ENCODE results near the gene CELF4. TPM values are rescaled to one million over a fixed set of nuclear protein-coding genes. Genes with fewer than 3 reads are reported as not detected.

CELF4 gene
- total and polyA plus RNA-seq, 2 donors (not counting 1 experiment from before 2014, with no cell fraction given), result 0.17 TPM; not detected in 1

DNA sequence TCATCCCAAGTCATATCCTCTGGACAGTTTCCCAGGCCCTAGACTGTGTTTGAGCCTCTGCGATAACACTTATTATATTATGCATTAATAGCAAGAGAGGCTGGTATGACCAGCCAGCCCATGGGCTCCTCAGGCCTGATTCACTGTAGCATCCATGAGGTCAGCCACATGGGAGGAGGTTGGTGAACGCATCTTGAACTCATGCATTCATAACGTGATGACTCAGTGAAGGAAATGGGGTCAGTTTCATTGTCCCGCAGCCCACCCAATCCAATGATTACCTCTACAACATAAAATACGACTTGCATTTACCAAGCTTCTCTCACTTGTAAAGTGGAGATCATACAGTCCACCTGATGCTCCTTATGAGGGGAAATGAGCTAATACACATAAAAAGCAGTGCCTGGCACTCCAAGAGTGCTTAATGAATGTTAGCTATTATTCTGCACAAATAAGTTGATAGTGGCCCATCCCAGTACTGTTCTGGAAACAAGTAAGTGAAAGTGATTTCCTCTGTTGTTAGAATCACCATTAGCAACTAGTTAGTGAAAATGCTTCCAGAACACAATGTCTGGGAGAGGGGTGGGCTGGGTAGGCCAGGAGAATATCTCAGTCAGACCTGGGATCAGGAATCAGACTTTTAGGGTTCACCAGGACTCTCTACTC, 46.1 kb upstream of the CELF4 start:
- Histone ChIP-seq H2AFZ (ENCODE audit: low read length) (no peak overlapping the region), H4K20me1 (ENCODE audit: control insufficient read depth, extremely low read depth, insufficient read depth, low read length) (no peaks in the 10 kb centered on the region), H3K4me2 (ENCODE audit: extremely low read depth, insufficient read depth, low read length) (no peak overlapping the region), H3K4me1 (ENCODE audit: control insufficient read depth, extremely low read depth, insufficient read depth, low read length) (no peaks in the 10 kb centered on the region), H3K9me3 (ENCODE audit: control insufficient read depth, insufficient read depth, low read depth, low read length) (no peaks in the 10 kb centered on the region), H3K27ac (ENCODE audit: insufficient read depth, low read length) (no peak overlapping the region), H3K4me3 (replicated peaks in 1 of 4; ENCODE audit: control extremely low read depth in 1 of 4, insufficient read depth in 1 of 4, low read depth in 3 of 4, low read length in 4 of 4) (no peak overlapping the region), H3K9ac (ENCODE audit: insufficient read depth, low read length) (no peak overlapping the region), H3K79me2 (ENCODE audit: control insufficient read depth, insufficient read depth, low read length) (no peaks in the 10 kb centered on the region), H3K36me3 (ENCODE audit: control insufficient read depth, insufficient read depth, low read length) (no peaks in the 10 kb centered on the region), H3K27me3 (ENCODE audit: control insufficient read depth, insufficient read depth, low read length) (no peaks in the 10 kb centered on the region)
- TF ChIP-seq, protein P1, sequence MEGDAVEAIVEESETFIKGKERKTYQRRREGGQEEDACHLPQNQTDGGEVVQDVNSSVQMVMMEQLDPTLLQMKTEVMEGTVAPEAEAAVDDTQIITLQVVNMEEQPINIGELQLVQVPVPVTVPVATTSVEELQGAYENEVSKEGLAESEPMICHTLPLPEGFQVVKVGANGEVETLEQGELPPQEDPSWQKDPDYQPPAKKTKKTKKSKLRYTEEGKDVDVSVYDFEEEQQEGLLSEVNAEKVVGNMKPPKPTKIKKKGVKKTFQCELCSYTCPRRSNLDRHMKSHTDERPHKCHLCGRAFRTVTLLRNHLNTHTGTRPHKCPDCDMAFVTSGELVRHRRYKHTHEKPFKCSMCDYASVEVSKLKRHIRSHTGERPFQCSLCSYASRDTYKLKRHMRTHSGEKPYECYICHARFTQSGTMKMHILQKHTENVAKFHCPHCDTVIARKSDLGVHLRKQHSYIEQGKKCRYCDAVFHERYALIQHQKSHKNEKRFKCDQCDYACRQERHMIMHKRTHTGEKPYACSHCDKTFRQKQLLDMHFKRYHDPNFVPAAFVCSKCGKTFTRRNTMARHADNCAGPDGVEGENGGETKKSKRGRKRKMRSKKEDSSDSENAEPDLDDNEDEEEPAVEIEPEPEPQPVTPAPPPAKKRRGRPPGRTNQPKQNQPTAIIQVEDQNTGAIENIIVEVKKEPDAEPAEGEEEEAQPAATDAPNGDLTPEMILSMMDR (conservative IDR thresholded peaks at IDR 0.05 in 1 of 2, IDR thresholded peaks at IDR 0.05 in 1 of 2; ENCODE audit: low read depth in 1 of 2, low read length in 2 of 2), result no peak
- TF ChIP-seq EZH2 (IDR thresholded peaks at IDR 0.05; ENCODE audit: low read length, missing control alignments), result no peak
- DNase-seq (ENCODE audit: low read depth in 2 of 2), result no peak

DNA sequence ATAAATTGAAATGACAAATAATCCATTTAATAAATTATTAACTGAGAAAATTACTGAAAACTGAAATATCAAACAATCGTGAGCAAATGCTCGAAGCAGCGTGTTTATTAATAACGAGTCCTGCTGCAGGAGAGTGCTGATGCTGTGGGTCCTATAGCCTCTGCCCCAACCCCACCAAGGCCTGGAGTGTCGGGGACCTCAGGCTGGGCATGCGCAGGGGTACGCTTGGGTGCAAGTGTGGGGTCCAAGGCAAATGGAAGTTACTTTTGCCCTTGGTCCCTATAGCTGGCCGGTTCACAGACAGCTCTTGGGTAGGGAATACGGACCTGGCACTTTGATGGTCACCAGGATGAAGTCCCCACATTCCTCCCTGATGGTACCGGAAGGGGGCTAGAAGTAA, 43.3 kb upstream of the CELF4 start:
- DNase-seq (ENCODE audit: low read depth in 2 of 2), result no peak
- Histone ChIP-seq H3K9me3 (ENCODE audit: control insufficient read depth, insufficient read depth, low read depth, low read length) (no peaks in the 10 kb centered on the region), H3K9ac (ENCODE audit: insufficient read depth, low read length) (no peak overlapping the region), H3K4me2 (ENCODE audit: extremely low read depth, insufficient read depth, low read length) (no peak overlapping the region), H3K36me3 (ENCODE audit: control insufficient read depth, insufficient read depth, low read length) (no peaks in the 10 kb centered on the region), H2AFZ (ENCODE audit: low read length) (no peak overlapping the region), H4K20me1 (ENCODE audit: control insufficient read depth, extremely low read depth, insufficient read depth, low read length) (no peaks in the 10 kb centered on the region), H3K4me3 (replicated peaks in 1 of 4; ENCODE audit: control extremely low read depth in 1 of 4, insufficient read depth in 1 of 4, low read depth in 3 of 4, low read length in 4 of 4) (no peak overlapping the region), H3K27ac (ENCODE audit: insufficient read depth, low read length) (no peak overlapping the region), H3K79me2 (ENCODE audit: control insufficient read depth, insufficient read depth, low read length) (no peaks in the 10 kb centered on the region), H3K27me3 (ENCODE audit: control insufficient read depth, insufficient read depth, low read length) (no peaks in the 10 kb centered on the region), H3K4me1 (ENCODE audit: control insufficient read depth, extremely low read depth, insufficient read depth, low read length) (no peaks in the 10 kb centered on the region)
- TF ChIP-seq, protein P1 (conservative IDR thresholded peaks at IDR 0.05 in 1 of 2, IDR thresholded peaks at IDR 0.05 in 1 of 2; ENCODE audit: low read depth in 1 of 2, low read length in 2 of 2), result no peak

DNA sequence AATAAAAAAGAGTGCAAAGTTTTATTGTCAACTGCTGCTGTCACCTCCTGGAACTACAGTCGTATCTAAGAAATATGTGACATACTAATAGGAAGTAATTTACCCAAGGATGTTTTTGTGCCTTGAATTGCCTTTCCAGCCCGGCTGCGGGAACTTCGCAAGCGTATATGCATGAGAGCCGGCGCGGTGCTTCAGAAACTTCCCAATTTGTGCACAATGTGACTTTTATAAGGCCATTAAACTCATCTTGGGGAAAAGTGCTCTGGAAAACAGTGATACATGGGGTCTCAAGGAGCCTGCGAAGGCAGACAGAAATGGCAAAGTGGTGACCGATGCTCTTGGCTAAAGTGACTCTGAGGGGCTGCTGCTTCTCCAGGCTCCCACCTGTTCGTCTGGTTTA, 41.7 kb upstream of the CELF4 start:
- H3K27ac ChIP-seq (ENCODE audit: insufficient read depth, low read length), result no peak overlapping the region
- H3K4me2 ChIP-seq (ENCODE audit: extremely low read depth, insufficient read depth, low read length), result no peak overlapping the region
- DNase-seq (ENCODE audit: low read depth in 2 of 2), result no peak
- no peak overlapping the region for H3K9ac ChIP-seq (ENCODE audit: insufficient read depth, low read length)
- no peak overlapping the region for H2AFZ ChIP-seq (ENCODE audit: low read length)
- no peaks in the 10 kb centered on the region for H3K36me3 ChIP-seq (ENCODE audit: control insufficient read depth, insufficient read depth, low read length)
- no peaks in the 10 kb centered on the region for H3K9me3 ChIP-seq (ENCODE audit: control insufficient read depth, insufficient read depth, low read depth, low read length)
- no peak for TF ChIP-seq EZH2 (IDR thresholded peaks at IDR 0.05; ENCODE audit: low read length, missing control alignments)
- TF ChIP-seq, protein P1 (conservative IDR thresholded peaks at IDR 0.05 in 1 of 2, IDR thresholded peaks at IDR 0.05 in 1 of 2; ENCODE audit: low read depth in 1 of 2, low read length in 2 of 2), result no peak
- no peaks in the 10 kb centered on the region for H3K4me1 ChIP-seq (ENCODE audit: control insufficient read depth, extremely low read depth, insufficient read depth, low read length)
- H3K79me2 ChIP-seq (ENCODE audit: control insufficient read depth, insufficient read depth, low read length), result no peaks in the 10 kb centered on the region
- no peaks in the 10 kb centered on the region for H4K20me1 ChIP-seq (ENCODE audit: control insufficient read depth, extremely low read depth, insufficient read depth, low read length)
- H3K4me3 ChIP-seq (replicated peaks in 1 of 4; ENCODE audit: control extremely low read depth in 1 of 4, insufficient read depth in 1 of 4, low read depth in 3 of 4, low read length in 4 of 4), result no peak overlapping the region
- H3K27me3 ChIP-seq (ENCODE audit: control insufficient read depth, insufficient read depth, low read length), result no peaks in the 10 kb centered on the region
